ENCODE data around the gene PLXNA4. TPM values are rescaled to one million over a fixed set of nuclear protein-coding genes. Genes with fewer than 3 reads are reported as not detected.

Gene PLXNA4
- total RNA-seq, 1 experiment from 2014 or later = not detected

DNA sequence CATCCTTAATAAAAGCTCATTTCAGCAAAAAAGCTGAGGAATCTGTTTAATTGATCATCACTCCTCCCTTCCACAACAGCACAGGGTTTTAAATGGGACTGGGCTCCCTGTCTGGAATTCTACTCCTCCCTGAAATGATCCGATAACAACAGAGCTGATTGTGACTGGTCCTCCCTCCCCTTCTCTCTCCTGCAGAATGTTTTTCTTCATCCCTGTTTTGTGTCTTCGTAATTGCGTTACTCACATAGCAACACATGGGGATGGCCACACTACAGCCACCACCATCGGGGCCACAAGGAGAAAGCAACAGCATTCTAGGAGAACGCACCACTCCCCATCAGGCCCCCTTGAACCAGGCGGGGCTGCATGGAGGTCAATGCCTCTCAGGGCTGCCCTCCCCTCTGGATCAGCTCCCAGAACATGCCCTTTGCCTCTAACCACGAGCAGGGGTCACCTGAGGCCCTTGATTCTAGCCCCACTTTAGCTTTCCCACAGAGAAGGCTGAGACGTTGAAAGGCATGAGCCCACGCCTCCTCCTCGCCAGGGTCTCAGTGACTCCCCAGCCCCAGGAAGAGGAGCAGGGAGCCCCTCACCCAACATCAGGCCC lies 152.6 kb downstream of the PLXNA4 start:
- intact Hi-C loops (cut with micrococcal nuclease) = no loop called here
- ATAC-seq (no peak), DNase-seq (ENCODE audit: low read depth, low spot score) (no peak)
- H3K9ac ChIP-seq (ENCODE audit: low read length) = no peak overlapping the region
- no peaks in the 10 kb centered on the region for H3K36me3 ChIP-seq (ENCODE audit: control insufficient read depth in 1 of 2, insufficient read depth in 2 of 2, low read length in 2 of 2)
- H3K4me3 ChIP-seq (replicated peaks in 1 of 2; ENCODE audit: low read depth in 1 of 2, low read length in 2 of 2) = no peak overlapping the region
- no peaks in the 10 kb centered on the region for H4K20me1 ChIP-seq (ENCODE audit: insufficient read depth)
- ChIA-PET RAD21 (ENCODE audit: low non-redundant PET in 1 of 2, low total read pairs in 2 of 2, uncharacterized antibody in 2 of 2, unreplicated experiment in 2 of 2) (no interaction called here), CTCF (no interaction called here), POLR2A (no interaction called here)
- H3K79me2 ChIP-seq (ENCODE audit: insufficient read depth, low read length) = no peaks in the 10 kb centered on the region
- H3K9me2 ChIP-seq (ENCODE audit: insufficient read depth) = no peaks in the 10 kb centered on the region
- TF ChIP-seq EZH2 (IDR thresholded peaks at IDR 0.05) (no peak), FOSL1 (IDR thresholded peaks at IDR 0.05; ENCODE audit: low read depth) (no peak), MAX (IDR thresholded peaks at IDR 0.05) (no peak), ZNF274 (IDR thresholded peaks at IDR 0.05; ENCODE audit: low read depth, low read length) (no peak), ELF1 (IDR thresholded peaks at IDR 0.05; ENCODE audit: borderline replicate concordance, low read depth) (no peak), YY1 (IDR thresholded peaks at IDR 0.05; ENCODE audit: extremely low read depth, insufficient replicate concordance, low read depth, low read length) (no peak), ZFX (IDR thresholded peaks at IDR 0.05) (no peak), CBX3 (IDR thresholded peaks at IDR 0.05; ENCODE audit: low read depth) (no peak), REST (IDR thresholded peaks at IDR 0.05; ENCODE audit: low read depth) (no peak), RAD21 (IDR thresholded peaks at IDR 0.05; ENCODE audit: low read depth) (no peak), POLR2A (IDR thresholded peaks at IDR 0.05; ENCODE audit: borderline replicate concordance, extremely low read depth, insufficient read depth, insufficient read length) (no peak)
- TF ChIP-seq, protein P1, sequence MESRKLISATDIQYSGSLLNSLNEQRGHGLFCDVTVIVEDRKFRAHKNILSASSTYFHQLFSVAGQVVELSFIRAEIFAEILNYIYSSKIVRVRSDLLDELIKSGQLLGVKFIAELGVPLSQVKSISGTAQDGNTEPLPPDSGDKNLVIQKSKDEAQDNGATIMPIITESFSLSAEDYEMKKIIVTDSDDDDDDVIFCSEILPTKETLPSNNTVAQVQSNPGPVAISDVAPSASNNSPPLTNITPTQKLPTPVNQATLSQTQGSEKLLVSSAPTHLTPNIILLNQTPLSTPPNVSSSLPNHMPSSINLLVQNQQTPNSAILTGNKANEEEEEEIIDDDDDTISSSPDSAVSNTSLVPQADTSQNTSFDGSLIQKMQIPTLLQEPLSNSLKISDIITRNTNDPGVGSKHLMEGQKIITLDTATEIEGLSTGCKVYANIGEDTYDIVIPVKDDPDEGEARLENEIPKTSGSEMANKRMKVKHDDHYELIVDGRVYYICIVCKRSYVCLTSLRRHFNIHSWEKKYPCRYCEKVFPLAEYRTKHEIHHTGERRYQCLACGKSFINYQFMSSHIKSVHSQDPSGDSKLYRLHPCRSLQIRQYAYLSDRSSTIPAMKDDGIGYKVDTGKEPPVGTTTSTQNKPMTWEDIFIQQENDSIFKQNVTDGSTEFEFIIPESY (IDR thresholded peaks at IDR 0.05; ENCODE audit: extremely low read depth, insufficient replicate concordance, low read length) = no peak
- H3K27me3 ChIP-seq (ENCODE audit: insufficient read depth, low read length) = peaks cover 47% of the 10 kb centered on the region
- no peak overlapping the region for H2AFZ ChIP-seq (ENCODE audit: low read depth, low read length, poor library complexity, severe bottlenecking)
- no peak overlapping the region for H3K27ac ChIP-seq (ENCODE audit: low read depth, low read length)
- no TSS peak for BruUV-seq (replicated peaks)
- no peaks in the 10 kb centered on the region for H3K9me3 ChIP-seq (ENCODE audit: control insufficient read depth in 1 of 2, insufficient read depth in 1 of 2, low read depth in 1 of 2, low read length in 2 of 2)
- no peak overlapping the region for H3K4me2 ChIP-seq (ENCODE audit: low read length)
- no peaks in the 10 kb centered on the region for H3K4me1 ChIP-seq (ENCODE audit: control insufficient read depth in 1 of 2, insufficient read depth in 2 of 2, low read length in 2 of 2)
